IMR-90 (cell line): ENCODE measurements around the gene HEATR5A. TPM values are rescaled to one million over a fixed set of nuclear protein-coding genes. Genes with fewer than 3 reads are reported as not detected.

Experiments
- ATAC-seq: fragments of 200-7000 bp; cut with Tn5 transposase; 2 replicates; pipeline ENCODE4 v1.9.1; 2020; ENCODE audit warnings: low read depth, mild to moderate bottlenecking, moderate library complexity
- BruUV-seq: library from RNA; stranded (reverse); fragments of 400-500 nt; replicated peaks from 2 replicates; lab custom pipeline; 2021; lab: Mats Ljungman, UMichigan
- CTCF ChIA-PET: fragments of 300-600 bp; formaldehyde crosslinking; extraction: SDS; loops from one replicate; lab custom pipeline; 2021; ENCODE audit warnings: antibody characterized with exemption; lab: Yijun Ruan, JAX
- POLR2A ChIA-PET: fragments of 300-600 bp; sonication (Branson Sonifier 250); formaldehyde crosslinking; loops from one replicate; lab custom pipeline; 2022; ENCODE audit warnings: antibody characterized with exemption; ENCODE audit not compliant: unreplicated experiment; lab: Charles Lee
- DNase-seq: peaks from one replicate; pipeline ENCODE4 v3.0.0; 2013
- H2AFZ ChIP-seq: replicated peaks from 2 replicates; pipeline ENCODE3; 2013; ENCODE audit warnings: low read length, mild to moderate bottlenecking; ENCODE audit not compliant: poor library complexity
- H2AK5ac ChIP-seq: 2 replicates; pipeline ENCODE4 v1.6.1; 2013; ENCODE audit warnings: low read depth, low read length, inconsistent platforms
- H2AK9ac ChIP-seq: replicated peaks from 2 replicates; pipeline ENCODE3; 2013; ENCODE audit warnings: mild to moderate bottlenecking, low read depth, low read length, moderate library complexity; ENCODE audit not compliant: poor library complexity
- H2BK120ac ChIP-seq: 2 replicates; pipeline ENCODE4 v1.6.1; 2013; ENCODE audit warnings: low read depth, low read length, inconsistent platforms
- H2BK15ac ChIP-seq: 3 replicates; pipeline ENCODE4 v1.6.1; 2013; ENCODE audit warnings: low read depth, low read length, inconsistent platforms
- H2BK20ac ChIP-seq: 2 replicates; pipeline ENCODE4 v1.6.1; 2013; ENCODE audit warnings: low read depth, mild to moderate bottlenecking, inconsistent platforms, low read length, moderate library complexity
- H2BK5ac ChIP-seq: 2 replicates; pipeline ENCODE4 v1.6.1; 2013; ENCODE audit warnings: mild to moderate bottlenecking, low read depth, low read length, inconsistent platforms; ENCODE audit not compliant: poor library complexity, severe bottlenecking
- H3K14ac ChIP-seq: replicated peaks from 2 replicates; pipeline ENCODE4 v1.6.1; 2013; ENCODE audit warnings: low read depth, low read length, inconsistent platforms
- H3K18ac ChIP-seq: 2 replicates; pipeline ENCODE4 v1.6.1; 2013; ENCODE audit warnings: low read depth, low read length, control low read depth
- H3K23ac ChIP-seq: 2 replicates; pipeline ENCODE4 v1.6.1; 2013; ENCODE audit warnings: low read depth, low read length, inconsistent platforms
- H3K27ac ChIP-seq: 2 replicates; pipeline ENCODE4 v1.5.1; 2013; ENCODE audit warnings: mild to moderate bottlenecking, control low read depth, low read length; ENCODE audit not compliant: insufficient read depth
- H3K27me3 ChIP-seq: 2 replicates; pipeline ENCODE4 v1.6.1; 2013; ENCODE audit warnings: low read length; ENCODE audit not compliant: control insufficient read depth, insufficient read depth
- H3K36me3 ChIP-seq: 2 replicates; pipeline ENCODE4 v1.6.1; 2013; ENCODE audit warnings: low read length, mixed read lengths; ENCODE audit not compliant: control insufficient read depth, insufficient read depth
- H3K4ac ChIP-seq: 2 replicates; pipeline ENCODE4 v1.6.1; 2013; ENCODE audit warnings: low read depth, low read length, inconsistent platforms
- H3K4me1 ChIP-seq: 2 replicates; pipeline ENCODE4 v1.6.1; 2013; ENCODE audit warnings: low read length, mixed read lengths; ENCODE audit not compliant: control insufficient read depth, insufficient read depth
- H3K4me2 ChIP-seq: 2 replicates; pipeline ENCODE4 v1.6.1; 2013; ENCODE audit warnings: low read depth, mild to moderate bottlenecking, control low read depth, low read length, moderate library complexity
- H3K4me3 ChIP-seq: 2 replicates; pipeline ENCODE4 v1.5.1; 2013; ENCODE audit warnings: low read depth, mild to moderate bottlenecking, control low read depth, low read length, moderate library complexity; ENCODE audit not compliant: insufficient read depth
- H3K56ac ChIP-seq: 2 replicates; pipeline ENCODE4 v1.6.1; 2013; ENCODE audit warnings: low read length, inconsistent platforms; ENCODE audit not compliant: insufficient read depth; ENCODE audit errors: extremely low read depth
- H3K79me1 ChIP-seq, 2 experiments: 2 replicates each; pipeline ENCODE4 v1.6.1; 2013; ENCODE audit warnings: low read length in 2 of 2, inconsistent platforms in 1 of 2, low read depth in 1 of 2
- H3K9ac ChIP-seq: 2 replicates; pipeline ENCODE4 v1.6.1; 2013; ENCODE audit warnings: low read depth, low read length, control low read depth
- H3K9me1 ChIP-seq: 2 replicates; pipeline ENCODE4 v1.6.1; 2013; ENCODE audit warnings: low read length, inconsistent platforms; ENCODE audit not compliant: insufficient read depth
- H3K9me3 ChIP-seq: 2 replicates; pipeline ENCODE4 v1.6.1; 2013; ENCODE audit warnings: low read length; ENCODE audit not compliant: control insufficient read depth, insufficient read depth
- H4K20me1 ChIP-seq: 2 replicates; pipeline ENCODE4 v1.6.1; 2013; ENCODE audit warnings: low read length, inconsistent platforms; ENCODE audit not compliant: insufficient read depth
- H4K5ac ChIP-seq: 2 replicates; pipeline ENCODE4 v1.6.1; 2013; ENCODE audit warnings: mild to moderate bottlenecking, low read depth, low read length, control low read depth
- H4K8ac ChIP-seq, 2 experiments: 2 replicates each; pipeline ENCODE4 v1.6.1; 2013; ENCODE audit warnings: low read depth in 2 of 2, low read length in 2 of 2, control low read depth in 1 of 2, inconsistent platforms in 1 of 2
- H4K91ac ChIP-seq: 2 replicates; pipeline ENCODE4 v1.6.1; 2013; ENCODE audit warnings: low read depth, low read length, inconsistent platforms; ENCODE audit not compliant: insufficient read depth
- BHLHE40 ChIP-seq: fragments of 150-350 bp; IDR thresholded peaks from 2 replicates; pipeline ENCODE4 v1.6.1; 2016; ENCODE audit warnings: mild to moderate bottlenecking, low read depth, low read length
- WGBS, 2 experiments: methylation state at CpG; one replicate each; pipeline versions ENCODE4 v1.1.5 to v1.1.7; 2013; ENCODE audit warnings: missing lambda C conversion rate in 2 of 2; ENCODE audit not compliant: insufficient read length in 1 of 2; ENCODE audit errors: extremely low coverage in 2 of 2; 5-methylcytosine and 5-hydroxymethylcytosine counted together
- dilution Hi-C: fragments of 300-500 bp; cut with HindIII; formaldehyde crosslinking; loops from one replicate; pipeline ENCODE4 v1.14.3; 2018; ENCODE audit warnings: low sequenced_read_pairs; ENCODE audit not compliant: unreplicated experiment
- in situ Hi-C: fragments of 300-500 bp; cut with MboI; formaldehyde crosslinking; loops from 3 replicates; pipeline ENCODE4 v1.14.3; 2019; ENCODE audit warnings: low sequenced_read_pairs, inconsistent platforms, mixed read lengths
- intact Hi-C: fragments of 100-400 bp; cut with micrococcal nuclease; formaldehyde crosslinking; loops from 2 replicates; pipeline ENCODE4 v1.10.0; 2022
- polyA plus RNA-seq, 3 experiments: library from polyadenylated mRNA; depleted of rRNA; stranded (reverse); fragments of >200 nt; gene quantifications; 2 replicates each; pipeline ENCODE4 v1.2.3, GENCODE V29; 2012; ENCODE audit warnings: low replicate concordance in 1 of 3
- total RNA-seq: library from RNA; depleted of rRNA; stranded (reverse); fragments of >200 nt; gene quantifications from 2 replicates; pipeline ENCODE4 v1.2.3, GENCODE V29; 2012
- TF ChIP-seq, protein P1 (sequence below): fragments of 150-350 bp; IDR thresholded peaks from 2 replicates; pipeline ENCODE4 v1.6.1; 2016; ENCODE audit warnings: low read depth, mild to moderate bottlenecking, low read length, moderate library complexity, borderline replicate concordance

Gene HEATR5A
- total and polyA plus RNA-seq, 2 of the 4 experiments (the other 2 are of a cell fraction) = 14.0 to 48.9 TPM

DNA sequence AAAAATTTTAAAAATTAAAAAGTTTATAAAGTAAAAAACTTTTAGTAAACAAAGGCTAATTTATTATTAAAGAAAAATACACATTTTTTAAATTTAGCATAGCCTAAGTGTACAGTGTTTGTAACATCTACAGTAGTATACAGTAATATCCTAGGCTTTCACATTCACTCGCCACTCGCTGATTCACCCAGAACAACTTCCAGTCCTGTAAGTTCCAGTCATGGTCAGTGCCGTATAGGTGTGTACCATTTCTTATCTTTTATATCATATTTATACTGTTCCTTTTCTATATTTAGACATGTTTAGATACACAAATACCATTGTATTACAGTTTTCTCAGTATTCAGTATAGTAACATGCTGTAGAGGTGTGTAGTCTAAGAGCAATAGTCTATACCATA is 28.9 kb downstream of the HEATR5A start:
- Histone ChIP-seq H3K18ac (no peak overlapping the region), H4K20me1 (no peaks in the 10 kb centered on the region), H4K91ac (no peak overlapping the region), H2BK5ac (no peak overlapping the region), H2BK20ac (no peak overlapping the region), H3K56ac (no peak overlapping the region), H2AFZ (no peak overlapping the region), H3K36me3 (peaks cover 24% of the 10 kb centered on the region), H3K14ac (no peak overlapping the region), H3K9me3 (no peaks in the 10 kb centered on the region), H3K27me3 (no peaks in the 10 kb centered on the region), H3K9ac (no peak overlapping the region), H4K8ac (no peak overlapping the region), H3K4me2 (no peak overlapping the region), H3K79me1 (no peaks in the 10 kb centered on the region; a peak in 1 of 4 replicates), H3K4me1 (0 out of 2 replicates have a peak, but pooled peaks cover 2% of the 10 kb centered on the region), H3K4me3 (no peak overlapping the region), H2AK5ac (no peak overlapping the region), H3K4ac (no peak overlapping the region), H4K5ac (no peak overlapping the region), H2BK15ac (no peak overlapping the region), H2AK9ac (no peak overlapping the region), H3K9me1 (peaks cover 3% of the 10 kb centered on the region), H2BK120ac (no peak overlapping the region), H3K27ac (no peak overlapping the region), H3K23ac (no peak overlapping the region)
- WGBS, 2 experiments = no CpG with 5 or more reads among the region's 3 CpGs
- intact Hi-C loops = no loop called here
- dilution Hi-C loops = no loop called here
- TF ChIP-seq BHLHE40 = no peak
- TF ChIP-seq, protein P1, sequence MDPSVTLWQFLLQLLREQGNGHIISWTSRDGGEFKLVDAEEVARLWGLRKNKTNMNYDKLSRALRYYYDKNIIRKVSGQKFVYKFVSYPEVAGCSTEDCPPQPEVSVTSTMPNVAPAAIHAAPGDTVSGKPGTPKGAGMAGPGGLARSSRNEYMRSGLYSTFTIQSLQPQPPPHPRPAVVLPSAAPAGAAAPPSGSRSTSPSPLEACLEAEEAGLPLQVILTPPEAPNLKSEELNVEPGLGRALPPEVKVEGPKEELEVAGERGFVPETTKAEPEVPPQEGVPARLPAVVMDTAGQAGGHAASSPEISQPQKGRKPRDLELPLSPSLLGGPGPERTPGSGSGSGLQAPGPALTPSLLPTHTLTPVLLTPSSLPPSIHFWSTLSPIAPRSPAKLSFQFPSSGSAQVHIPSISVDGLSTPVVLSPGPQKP = no peak
- ATAC-seq (no peak), DNase-seq (no peak)
- CTCF ChIA-PET = no interaction called here
- POLR2A ChIA-PET = interaction anchor here (1.1 kb wide), 1 partner anchor 14 kb away, joined by 3 read pairs; no protein-coding TSS in a partner anchor
- BruUV-seq = no TSS peak
- in situ Hi-C loops = no loop called here
